ENCODE results near the gene TTBK1.

TTBK1 gene

DNA sequence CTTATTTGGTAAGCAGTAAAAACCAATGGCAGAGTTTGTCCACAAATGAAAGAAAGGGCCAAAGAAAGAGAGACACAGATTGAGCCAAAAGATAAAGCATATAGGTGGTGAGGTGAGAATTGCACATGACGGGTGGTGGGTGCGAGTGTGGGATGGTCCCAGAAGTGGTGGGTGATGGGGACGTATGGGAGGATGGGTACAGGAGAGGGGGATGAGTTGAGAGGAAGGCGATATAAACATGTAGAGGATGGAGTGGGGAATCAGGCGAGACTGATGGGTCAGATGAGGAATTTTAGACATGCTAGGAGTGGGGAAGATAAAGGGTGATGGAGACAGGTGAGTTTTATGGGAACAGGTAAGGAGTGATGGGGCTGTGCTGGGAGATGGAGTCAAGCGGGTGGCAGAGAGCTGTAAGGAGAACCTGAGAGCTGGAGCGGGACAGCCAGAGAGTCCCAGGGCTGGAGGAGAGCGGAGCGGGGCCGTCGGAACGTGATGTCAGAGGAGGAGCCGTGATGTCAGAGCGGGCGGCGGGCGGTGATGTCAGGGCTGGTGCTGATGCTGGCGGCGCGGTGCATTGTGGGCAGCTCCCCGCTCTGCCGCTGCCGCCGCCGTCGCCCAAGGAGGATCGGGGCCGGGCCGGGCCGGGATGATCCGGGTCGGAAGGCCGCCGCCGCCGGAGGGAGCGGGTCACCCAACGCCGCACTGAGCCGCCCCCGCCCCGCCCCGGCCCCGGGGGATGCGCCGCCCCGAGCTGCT is at the start of gene TTBK1:
Gene TTBK1, plus strand, starts transcription at position 574 of the 756 bp plus-strand sequence. CDS start 3,180 bp downstream, outside the sequence.
- DNase-seq (ENCODE audit: low read depth) = no peak
- no peak within 1 kb of the TSS for H3K4me3 ChIP-seq (ENCODE audit: low read depth, low read length)
- TF ChIP-seq, protein P1, sequence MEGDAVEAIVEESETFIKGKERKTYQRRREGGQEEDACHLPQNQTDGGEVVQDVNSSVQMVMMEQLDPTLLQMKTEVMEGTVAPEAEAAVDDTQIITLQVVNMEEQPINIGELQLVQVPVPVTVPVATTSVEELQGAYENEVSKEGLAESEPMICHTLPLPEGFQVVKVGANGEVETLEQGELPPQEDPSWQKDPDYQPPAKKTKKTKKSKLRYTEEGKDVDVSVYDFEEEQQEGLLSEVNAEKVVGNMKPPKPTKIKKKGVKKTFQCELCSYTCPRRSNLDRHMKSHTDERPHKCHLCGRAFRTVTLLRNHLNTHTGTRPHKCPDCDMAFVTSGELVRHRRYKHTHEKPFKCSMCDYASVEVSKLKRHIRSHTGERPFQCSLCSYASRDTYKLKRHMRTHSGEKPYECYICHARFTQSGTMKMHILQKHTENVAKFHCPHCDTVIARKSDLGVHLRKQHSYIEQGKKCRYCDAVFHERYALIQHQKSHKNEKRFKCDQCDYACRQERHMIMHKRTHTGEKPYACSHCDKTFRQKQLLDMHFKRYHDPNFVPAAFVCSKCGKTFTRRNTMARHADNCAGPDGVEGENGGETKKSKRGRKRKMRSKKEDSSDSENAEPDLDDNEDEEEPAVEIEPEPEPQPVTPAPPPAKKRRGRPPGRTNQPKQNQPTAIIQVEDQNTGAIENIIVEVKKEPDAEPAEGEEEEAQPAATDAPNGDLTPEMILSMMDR (IDR thresholded peaks at IDR 0.05; ENCODE audit: low read depth, low read length, missing control alignments) = no peak
- in situ Hi-C loops (cut with HindIII; ENCODE audit: low sequenced_read_pairs) = no loop called here

DNA sequence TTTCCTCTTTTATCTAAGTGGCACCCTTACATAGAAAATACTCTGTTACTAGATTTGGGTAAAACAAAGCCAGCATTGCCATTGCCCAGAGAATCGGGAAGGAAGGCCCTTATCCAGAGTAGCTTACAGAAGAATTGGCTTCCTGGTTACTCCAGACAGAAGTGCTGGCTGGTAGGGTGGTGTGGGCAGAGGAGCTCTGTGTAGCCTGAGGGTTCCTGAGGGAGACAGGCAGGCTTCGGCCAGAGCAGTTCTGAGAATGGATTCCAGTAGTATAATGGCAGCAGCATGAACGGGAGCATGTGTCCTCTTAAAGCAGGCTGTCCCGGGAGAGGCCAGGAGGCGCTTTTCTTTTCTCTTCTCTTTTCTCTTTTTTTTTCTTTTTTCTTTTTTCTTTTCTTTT is 49.4 kb upstream of the TTBK1 start:
- no peak overlapping the region for H3K4me3 ChIP-seq (ENCODE audit: low read depth, low read length)
- in situ Hi-C loops (cut with HindIII; ENCODE audit: low sequenced_read_pairs) = no loop called here
- no peak for DNase-seq (ENCODE audit: low read depth)
- TF ChIP-seq, protein P1 (IDR thresholded peaks at IDR 0.05; ENCODE audit: low read depth, low read length, missing control alignments) = no peak

GRCh38 chr6:43196337-43196736 is 46.9 kb upstream of the TTBK1 start:
- in situ Hi-C loops (cut with HindIII; ENCODE audit: low sequenced_read_pairs) = loop anchor here (5.0 kb wide), 1 partner anchor 106 kb away; no protein-coding TSS in a partner anchor
- TF ChIP-seq, protein P1 (IDR thresholded peaks at IDR 0.05; ENCODE audit: low read depth, low read length, missing control alignments) = no peak
- DNase-seq (ENCODE audit: low read depth) = no peak
- H3K4me3 ChIP-seq (ENCODE audit: low read depth, low read length) = no peak overlapping the region

- H3K4me3 ChIP-seq (ENCODE audit: low read depth, low read length) = no peak overlapping the region
- in situ Hi-C loops (cut with HindIII; ENCODE audit: low sequenced_read_pairs) = loop anchor here (5.0 kb wide), 1 partner anchor 102 kb away; no protein-coding TSS in a partner anchor
- DNase-seq (ENCODE audit: low read depth) = no peak
- TF ChIP-seq, protein P1 (IDR thresholded peaks at IDR 0.05; ENCODE audit: low read depth, low read length, missing control alignments) = no peak
Observed at GRCh38 chr6:43199912-43200311, 43.4 kb upstream of the TTBK1 start.

- TF ChIP-seq, protein P1 (IDR thresholded peaks at IDR 0.05; ENCODE audit: low read depth, low read length, missing control alignments) = no peak
- H3K4me3 ChIP-seq (ENCODE audit: low read depth, low read length) = no peak overlapping the region
- in situ Hi-C loops (cut with HindIII; ENCODE audit: low sequenced_read_pairs) = no loop called here
- DNase-seq (ENCODE audit: low read depth) = no peak
Observed at GRCh38 chr6:43200541-43200940, 42.7 kb upstream of the TTBK1 start.

GRCh38 chr6:43202451-43202850 is 40.8 kb upstream of the TTBK1 start:
- in situ Hi-C loops (cut with HindIII; ENCODE audit: low sequenced_read_pairs) = no loop called here
- TF ChIP-seq, protein P1 (IDR thresholded peaks at IDR 0.05; ENCODE audit: low read depth, low read length, missing control alignments) = no peak
- no peak for DNase-seq (ENCODE audit: low read depth)
- H3K4me3 ChIP-seq (ENCODE audit: low read depth, low read length) = no peak overlapping the region
